H54 (cell line): Measurements from ENCODE around the gene SPDL1.

ENCODE experiments used
- DNase-seq: peaks from one replicate; pipeline ENCODE4 v3.0.0; 2011; ENCODE audit warnings: low spot score, mixed read lengths; ENCODE audit not compliant: insufficient read length
- FAIRE-seq: peaks from 3 replicates; lab custom pipeline; 2011; peaks lifted over from hg19 to GRCh38; lab: Jason Lieb, UNC
- POLR2A ChIP-seq: IDR thresholded peaks from 2 replicates; pipeline ENCODE4 v1.6.1; 2011; ENCODE audit warnings: low read depth, mild to moderate bottlenecking, low read length

The SPDL1 gene

GRCh38 chr5:169551146-169551545 lies 32.4 kb upstream of the SPDL1 start:
- no peak for FAIRE-seq
- no peak for TF ChIP-seq POLR2A
- DNase-seq: no peak

- DNase-seq (no peak), FAIRE-seq (no peak)
- TF ChIP-seq POLR2A: no peak
Measured at GRCh38 chr5:169551696-169552095, 31.9 kb upstream of the SPDL1 start.

- no peak for DNase-seq
- no peak for TF ChIP-seq POLR2A
- no peak for FAIRE-seq
Measured at GRCh38 chr5:169554251-169554650, 29.3 kb upstream of the SPDL1 start.

- FAIRE-seq (no peak), DNase-seq (no peak)
- no peak for TF ChIP-seq POLR2A
Measured at GRCh38 chr5:169557838-169558237, 25.7 kb upstream of the SPDL1 start.

- TF ChIP-seq POLR2A: no peak
- no peak for DNase-seq
- FAIRE-seq: no peak
Measured at GRCh38 chr5:169561893-169562292, 21.7 kb upstream of the SPDL1 start.

- no peak for TF ChIP-seq POLR2A
- FAIRE-seq (no peak), DNase-seq (no peak)
Measured at GRCh38 chr5:169563369-169563768, 20.2 kb upstream of the SPDL1 start.

- DNase-seq (no peak), FAIRE-seq (no peak)
- TF ChIP-seq POLR2A: no peak
Measured at GRCh38 chr5:169566202-169566601, 17.4 kb upstream of the SPDL1 start.

- DNase-seq (no peak), FAIRE-seq (no peak)
- no peak for TF ChIP-seq POLR2A
Measured at GRCh38 chr5:169567079-169567478, 16.5 kb upstream of the SPDL1 start.

GRCh38 chr5:169569513-169569912 lies 14.1 kb upstream of the SPDL1 start:
- TF ChIP-seq POLR2A: no peak
- DNase-seq: no peak
- FAIRE-seq: no peak

GRCh38 chr5:169571355-169571754 lies 12.2 kb upstream of the SPDL1 start:
- FAIRE-seq (no peak), DNase-seq (no peak)
- no peak for TF ChIP-seq POLR2A

GRCh38 chr5:169574134-169574646 lies 9.4 kb upstream of the SPDL1 start:
- DNase-seq: no peak
- FAIRE-seq: no peak
- TF ChIP-seq POLR2A: no peak

GRCh38 chr5:169576181-169576598 lies 7.4 kb upstream of the SPDL1 start:
- no peak for DNase-seq
- TF ChIP-seq POLR2A: no peak
- peak; percentile 93 for FAIRE-seq

GRCh38 chr5:169577951-169578350 lies 5.6 kb upstream of the SPDL1 start:
- FAIRE-seq: peak; percentile 43
- TF ChIP-seq POLR2A: no peak
- DNase-seq: no peak

GRCh38 chr5:169580964-169581363 lies 2.6 kb upstream of the SPDL1 start:
- no peak for TF ChIP-seq POLR2A
- FAIRE-seq (no peak), DNase-seq (no peak)

GRCh38 chr5:169581580-169582227 lies 1.9 kb upstream of the SPDL1 start:
- DNase-seq: no peak
- TF ChIP-seq POLR2A: no peak
- FAIRE-seq: peak; percentile 41
